Type B pancreatic cell (in vitro differentiated cells): Measurements from ENCODE around the gene PEAK1. TPM values are rescaled to one million over a fixed set of nuclear protein-coding genes. Genes with fewer than 3 reads are reported as not detected.

Source experiments
- DNase-seq: peaks from one replicate; pipeline ENCODE4 v3.0.0; 2021; ENCODE audit warnings: mixed read lengths; ENCODE audit not compliant: unreplicated experiment; ENCODE audit errors: extremely low spot score
- H3K27ac Mint-ChIP-seq: 2 replicates; pipeline ENCODE4 v1.8.0; 2021; ENCODE audit warnings: mild to moderate bottlenecking, mixed read lengths
- H3K27me3 Mint-ChIP-seq: 2 replicates; pipeline ENCODE4 v1.8.0; 2021; ENCODE audit warnings: mixed read lengths
- H3K36me3 Mint-ChIP-seq: 2 replicates; pipeline ENCODE4 v1.8.0; 2021; ENCODE audit warnings: mixed read lengths
- H3K4me1 Mint-ChIP-seq: one replicate; pipeline ENCODE4 v1.8.0; 2021; ENCODE audit warnings: mixed read lengths; ENCODE audit not compliant: unreplicated experiment
- H3K4me3 Mint-ChIP-seq: 2 replicates; pipeline ENCODE4 v1.8.0; 2021; ENCODE audit warnings: mild to moderate bottlenecking, mixed read lengths
- H3K9me3 Mint-ChIP-seq: 2 replicates; pipeline ENCODE4 v1.8.0; 2021; ENCODE audit warnings: mixed read lengths
- total RNA-seq: library from RNA; stranded (reverse); gene quantifications from 2 replicates; pipeline ENCODE4 v1.2.1, GENCODE V29; 2021; ENCODE audit warnings: low replicate concordance
- TF ChIP-seq, protein P1 (sequence below): fragments of 200-600 bp; sonication (generic); conservative IDR thresholded peaks from 2 replicates; pipeline ENCODE4 v1.5.0; 2021; ENCODE audit warnings: antibody characterized with exemption, mild to moderate bottlenecking

Gene PEAK1
- total RNA-seq, 1 donor from 2014 or later: 35.0 TPM

DNA sequence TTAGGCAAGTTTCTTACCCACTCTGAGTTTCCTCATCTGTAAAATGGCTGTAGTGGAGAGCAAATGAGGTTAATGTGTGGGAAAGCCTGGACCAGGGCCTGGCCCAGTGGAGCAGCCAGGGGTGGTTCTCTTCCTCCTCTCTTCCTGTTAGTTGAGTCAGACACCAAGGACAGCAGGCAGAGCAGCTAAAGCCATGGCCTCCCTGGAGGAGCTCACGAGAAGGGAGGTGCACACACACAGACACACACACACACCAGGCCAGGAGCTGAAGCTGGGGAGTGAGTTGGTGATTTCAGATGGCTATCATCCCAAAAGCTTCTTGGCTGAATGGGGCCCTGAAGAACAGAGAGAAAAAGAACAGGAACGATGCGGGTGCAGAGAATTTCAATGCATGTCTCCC lies 315.7 kb downstream of the PEAK1 start:
- Mint-ChIP-seq H3K4me1 (peaks cover 25% of the 10 kb centered on the region), H3K27me3 (no peaks in the 10 kb centered on the region), H3K4me3 (no peak overlapping the region), H3K9me3 (no peaks in the 10 kb centered on the region), H3K36me3 (no peaks in the 10 kb centered on the region), H3K27ac (peak overlapping the region; percentile 39)
- TF ChIP-seq, protein P1, sequence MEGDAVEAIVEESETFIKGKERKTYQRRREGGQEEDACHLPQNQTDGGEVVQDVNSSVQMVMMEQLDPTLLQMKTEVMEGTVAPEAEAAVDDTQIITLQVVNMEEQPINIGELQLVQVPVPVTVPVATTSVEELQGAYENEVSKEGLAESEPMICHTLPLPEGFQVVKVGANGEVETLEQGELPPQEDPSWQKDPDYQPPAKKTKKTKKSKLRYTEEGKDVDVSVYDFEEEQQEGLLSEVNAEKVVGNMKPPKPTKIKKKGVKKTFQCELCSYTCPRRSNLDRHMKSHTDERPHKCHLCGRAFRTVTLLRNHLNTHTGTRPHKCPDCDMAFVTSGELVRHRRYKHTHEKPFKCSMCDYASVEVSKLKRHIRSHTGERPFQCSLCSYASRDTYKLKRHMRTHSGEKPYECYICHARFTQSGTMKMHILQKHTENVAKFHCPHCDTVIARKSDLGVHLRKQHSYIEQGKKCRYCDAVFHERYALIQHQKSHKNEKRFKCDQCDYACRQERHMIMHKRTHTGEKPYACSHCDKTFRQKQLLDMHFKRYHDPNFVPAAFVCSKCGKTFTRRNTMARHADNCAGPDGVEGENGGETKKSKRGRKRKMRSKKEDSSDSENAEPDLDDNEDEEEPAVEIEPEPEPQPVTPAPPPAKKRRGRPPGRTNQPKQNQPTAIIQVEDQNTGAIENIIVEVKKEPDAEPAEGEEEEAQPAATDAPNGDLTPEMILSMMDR: no peak
- DNase-seq: no peak

DNA sequence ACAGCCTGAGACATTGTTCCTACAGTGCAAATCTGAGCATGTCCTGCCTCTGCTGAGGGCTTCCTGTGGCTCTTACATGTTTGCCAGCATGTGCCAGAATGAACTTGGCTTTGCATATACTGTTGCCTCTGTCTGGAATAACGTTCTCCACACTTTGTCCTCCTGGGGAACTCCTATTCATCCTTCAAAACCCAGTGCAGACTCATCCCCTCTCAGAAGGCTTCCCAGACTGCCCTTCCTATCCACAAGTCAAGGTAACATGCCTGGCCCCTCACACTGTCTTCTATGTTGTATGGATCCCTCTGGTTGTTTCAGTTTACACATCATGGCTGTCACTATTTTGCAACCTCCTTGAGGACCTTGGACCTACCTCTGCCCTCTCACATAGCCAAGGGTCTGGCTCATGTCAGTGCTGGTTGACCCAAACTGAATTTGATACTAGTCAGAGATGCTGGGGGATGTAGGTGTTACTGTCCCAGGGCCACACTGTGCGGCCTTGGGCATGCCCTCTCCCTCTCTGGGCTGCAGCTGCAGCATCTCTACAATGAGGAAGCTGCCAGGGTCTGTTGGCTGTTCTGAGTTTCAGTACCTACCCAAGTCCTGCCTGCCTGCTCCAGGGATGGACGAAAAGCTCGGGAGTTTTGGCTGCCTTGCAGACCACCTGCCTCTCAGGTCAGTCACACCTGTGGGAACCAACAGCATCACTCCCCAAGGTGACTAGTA lies 320.0 kb downstream of the PEAK1 start:
- DNase-seq: no peak
- TF ChIP-seq, protein P1: no peak
- Mint-ChIP-seq H3K27ac (no peak overlapping the region), H3K4me3 (no peak overlapping the region), H3K36me3 (no peaks in the 10 kb centered on the region), H3K9me3 (no peaks in the 10 kb centered on the region), H3K4me1 (peaks cover 29% of the 10 kb centered on the region), H3K27me3 (peaks cover 4% of the 10 kb centered on the region)

DNA sequence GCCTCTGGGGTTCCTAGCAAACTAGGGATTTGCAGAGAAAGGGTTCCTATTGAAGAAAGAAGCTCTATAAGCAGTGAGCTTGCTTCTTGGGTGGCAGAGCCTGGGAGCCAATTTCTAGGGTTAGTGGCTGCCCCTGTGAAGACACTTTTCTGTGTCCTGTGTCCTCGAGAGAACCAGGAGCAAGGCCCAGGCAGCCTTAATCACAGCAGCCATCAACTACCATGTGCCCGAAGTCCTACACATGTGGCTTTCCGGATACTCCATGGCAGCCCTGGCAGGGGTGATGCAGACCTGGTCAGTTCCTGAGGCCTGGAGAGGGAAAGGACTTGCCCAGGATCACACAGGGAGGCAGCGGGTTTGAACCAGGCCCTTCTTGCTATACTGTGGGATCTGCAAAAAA lies 321.3 kb downstream of the PEAK1 start:
- peaks cover 4% of the 10 kb centered on the region for H3K27me3 Mint-ChIP-seq
- H3K4me3 Mint-ChIP-seq: no peak overlapping the region
- TF ChIP-seq, protein P1: no peak
- no peaks in the 10 kb centered on the region for H3K36me3 Mint-ChIP-seq
- peaks cover 25% of the 10 kb centered on the region for H3K4me1 Mint-ChIP-seq
- H3K9me3 Mint-ChIP-seq: no peaks in the 10 kb centered on the region
- no peak for DNase-seq
- H3K27ac Mint-ChIP-seq: no peak overlapping the region

DNA sequence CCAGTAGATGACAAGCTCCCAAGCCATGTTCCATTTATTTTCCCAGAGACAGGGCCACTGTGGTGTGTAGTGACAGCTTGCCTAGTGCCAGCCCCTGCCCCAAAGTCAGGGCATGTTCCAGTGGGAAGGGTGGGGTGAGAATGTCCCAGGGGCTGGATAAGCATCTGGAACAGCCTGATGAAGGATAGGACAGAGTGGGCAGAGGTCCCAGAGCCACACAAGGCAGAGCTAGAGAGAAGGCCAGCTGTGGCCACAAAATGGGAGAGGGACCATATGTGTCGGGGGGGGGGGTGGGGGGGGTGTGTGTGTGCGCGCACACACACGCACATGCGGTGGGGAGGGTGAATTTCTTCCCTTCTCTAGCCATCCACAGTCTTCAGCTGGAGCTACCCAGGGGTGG lies 322.0 kb downstream of the PEAK1 start:
- TF ChIP-seq, protein P1: no peak
- peaks cover 25% of the 10 kb centered on the region for H3K4me1 Mint-ChIP-seq
- H3K27ac Mint-ChIP-seq: no peak overlapping the region
- H3K36me3 Mint-ChIP-seq: no peaks in the 10 kb centered on the region
- H3K9me3 Mint-ChIP-seq: no peaks in the 10 kb centered on the region
- no peak for DNase-seq
- H3K4me3 Mint-ChIP-seq: no peak overlapping the region
- peaks cover 4% of the 10 kb centered on the region for H3K27me3 Mint-ChIP-seq

DNA sequence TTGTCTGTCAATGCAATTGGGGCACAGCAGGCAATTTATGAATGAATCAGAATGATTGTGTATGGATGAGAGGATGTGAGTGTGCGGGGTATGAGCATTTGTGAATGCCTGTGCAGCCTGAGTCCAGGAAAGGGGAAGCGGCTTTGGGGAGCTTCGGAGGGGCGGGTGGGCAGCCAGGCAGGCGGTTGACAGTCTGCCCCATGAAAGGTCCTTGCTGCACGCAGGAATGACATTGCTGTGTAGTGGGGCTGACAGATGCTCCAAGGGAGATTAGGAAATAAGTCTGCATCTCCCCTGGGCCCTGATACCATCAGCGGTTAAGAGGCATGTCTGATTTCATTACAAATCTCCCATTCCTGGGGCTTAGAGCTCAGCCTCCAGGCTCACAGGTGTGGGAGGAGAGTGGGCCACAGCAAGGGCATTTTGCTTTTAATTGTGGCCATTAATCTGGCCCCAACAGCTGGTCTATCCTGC lies 322.6 kb downstream of the PEAK1 start:
- Mint-ChIP-seq H3K9me3 (no peaks in the 10 kb centered on the region), H3K4me3 (peak overlapping the region; percentile 53), H3K36me3 (no peaks in the 10 kb centered on the region), H3K27ac (peak overlapping the region; percentile 96), H3K27me3 (peaks cover 4% of the 10 kb centered on the region), H3K4me1 (peaks cover 25% of the 10 kb centered on the region)
- no peak for DNase-seq
- TF ChIP-seq, protein P1: no peak
